Measurements from ENCODE around the gene PRPF8.

- no peak for TF ChIP-seq RAD21 (IDR thresholded peaks at IDR 0.05)
- TF ChIP-seq, protein P1, sequence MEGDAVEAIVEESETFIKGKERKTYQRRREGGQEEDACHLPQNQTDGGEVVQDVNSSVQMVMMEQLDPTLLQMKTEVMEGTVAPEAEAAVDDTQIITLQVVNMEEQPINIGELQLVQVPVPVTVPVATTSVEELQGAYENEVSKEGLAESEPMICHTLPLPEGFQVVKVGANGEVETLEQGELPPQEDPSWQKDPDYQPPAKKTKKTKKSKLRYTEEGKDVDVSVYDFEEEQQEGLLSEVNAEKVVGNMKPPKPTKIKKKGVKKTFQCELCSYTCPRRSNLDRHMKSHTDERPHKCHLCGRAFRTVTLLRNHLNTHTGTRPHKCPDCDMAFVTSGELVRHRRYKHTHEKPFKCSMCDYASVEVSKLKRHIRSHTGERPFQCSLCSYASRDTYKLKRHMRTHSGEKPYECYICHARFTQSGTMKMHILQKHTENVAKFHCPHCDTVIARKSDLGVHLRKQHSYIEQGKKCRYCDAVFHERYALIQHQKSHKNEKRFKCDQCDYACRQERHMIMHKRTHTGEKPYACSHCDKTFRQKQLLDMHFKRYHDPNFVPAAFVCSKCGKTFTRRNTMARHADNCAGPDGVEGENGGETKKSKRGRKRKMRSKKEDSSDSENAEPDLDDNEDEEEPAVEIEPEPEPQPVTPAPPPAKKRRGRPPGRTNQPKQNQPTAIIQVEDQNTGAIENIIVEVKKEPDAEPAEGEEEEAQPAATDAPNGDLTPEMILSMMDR (IDR thresholded peaks at IDR 0.05; ENCODE audit: low read depth, low read length, missing input control), result no peak
- TF ChIP-seq MAX (IDR thresholded peaks at IDR 0.05), result no peak
- TF ChIP-seq EGR1 (IDR thresholded peaks at IDR 0.05; ENCODE audit: low read depth in 2 of 2), result no peak
- no peak for TF ChIP-seq TAF1 (conservative IDR thresholded peaks at IDR 0.05)
- TF ChIP-seq YY1 (IDR thresholded peaks at IDR 0.05), result no peak
- TF ChIP-seq, protein P2, sequence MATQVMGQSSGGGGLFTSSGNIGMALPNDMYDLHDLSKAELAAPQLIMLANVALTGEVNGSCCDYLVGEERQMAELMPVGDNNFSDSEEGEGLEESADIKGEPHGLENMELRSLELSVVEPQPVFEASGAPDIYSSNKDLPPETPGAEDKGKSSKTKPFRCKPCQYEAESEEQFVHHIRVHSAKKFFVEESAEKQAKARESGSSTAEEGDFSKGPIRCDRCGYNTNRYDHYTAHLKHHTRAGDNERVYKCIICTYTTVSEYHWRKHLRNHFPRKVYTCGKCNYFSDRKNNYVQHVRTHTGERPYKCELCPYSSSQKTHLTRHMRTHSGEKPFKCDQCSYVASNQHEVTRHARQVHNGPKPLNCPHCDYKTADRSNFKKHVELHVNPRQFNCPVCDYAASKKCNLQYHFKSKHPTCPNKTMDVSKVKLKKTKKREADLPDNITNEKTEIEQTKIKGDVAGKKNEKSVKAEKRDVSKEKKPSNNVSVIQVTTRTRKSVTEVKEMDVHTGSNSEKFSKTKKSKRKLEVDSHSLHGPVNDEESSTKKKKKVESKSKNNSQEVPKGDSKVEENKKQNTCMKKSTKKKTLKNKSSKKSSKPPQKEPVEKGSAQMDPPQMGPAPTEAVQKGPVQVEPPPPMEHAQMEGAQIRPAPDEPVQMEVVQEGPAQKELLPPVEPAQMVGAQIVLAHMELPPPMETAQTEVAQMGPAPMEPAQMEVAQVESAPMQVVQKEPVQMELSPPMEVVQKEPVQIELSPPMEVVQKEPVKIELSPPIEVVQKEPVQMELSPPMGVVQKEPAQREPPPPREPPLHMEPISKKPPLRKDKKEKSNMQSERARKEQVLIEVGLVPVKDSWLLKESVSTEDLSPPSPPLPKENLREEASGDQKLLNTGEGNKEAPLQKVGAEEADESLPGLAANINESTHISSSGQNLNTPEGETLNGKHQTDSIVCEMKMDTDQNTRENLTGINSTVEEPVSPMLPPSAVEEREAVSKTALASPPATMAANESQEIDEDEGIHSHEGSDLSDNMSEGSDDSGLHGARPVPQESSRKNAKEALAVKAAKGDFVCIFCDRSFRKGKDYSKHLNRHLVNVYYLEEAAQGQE (IDR thresholded peaks at IDR 0.05), result no peak
- TF ChIP-seq ATF3 (IDR thresholded peaks at IDR 0.05), result no peak
- no peak for TF ChIP-seq ZBTB33 (IDR thresholded peaks at IDR 0.05)
Measured at GRCh38 chr17:1627982-1628855, 56.4 kb downstream of the PRPF8 start, which contains the start of gene SLC43A2.

All from liver (tissue), 3 donors.